Stimulated activated CD4-positive, alpha-beta T cell treated with anti-CD3 and anti-CD28 coated beads, Interleukin-1b, Interleukin-23, amount 100 ng/mL, for 1 hour (primary cell): ENCODE results near the gene STK38.
"Not testable (repeated sequence)": the region's sequence is repeated elsewhere in the genome, so short reads cannot be mapped to it uniquely, and the experiment has no call there.

Source experiments
- DNase-seq, 2 donors: peaks; one replicate each; pipeline ENCODE4 v3.0.0-alpha.2; 2020; ENCODE audit warnings: low read depth in 2 of 2

The STK38 gene

DNA sequence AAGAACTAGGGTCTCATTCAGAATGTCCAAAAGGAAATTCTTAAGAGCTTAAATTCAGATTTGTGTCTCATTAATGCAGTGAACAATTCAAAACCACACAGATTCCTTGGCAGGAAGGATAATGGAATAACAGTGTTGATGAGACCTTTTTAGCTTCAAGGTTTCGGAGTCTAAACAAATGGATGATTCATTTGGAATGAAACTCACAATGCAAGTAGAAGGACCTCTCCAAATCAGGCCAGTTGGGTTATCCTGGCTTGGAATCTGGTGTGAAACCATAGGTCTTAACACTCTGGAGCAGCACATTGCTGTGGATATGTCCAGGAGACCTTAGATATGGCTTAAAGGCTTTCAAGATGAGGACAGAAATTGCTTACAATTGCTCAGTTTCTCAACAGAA is 59.6 kb downstream of the STK38 start:
- no peak for DNase-seq

DNA sequence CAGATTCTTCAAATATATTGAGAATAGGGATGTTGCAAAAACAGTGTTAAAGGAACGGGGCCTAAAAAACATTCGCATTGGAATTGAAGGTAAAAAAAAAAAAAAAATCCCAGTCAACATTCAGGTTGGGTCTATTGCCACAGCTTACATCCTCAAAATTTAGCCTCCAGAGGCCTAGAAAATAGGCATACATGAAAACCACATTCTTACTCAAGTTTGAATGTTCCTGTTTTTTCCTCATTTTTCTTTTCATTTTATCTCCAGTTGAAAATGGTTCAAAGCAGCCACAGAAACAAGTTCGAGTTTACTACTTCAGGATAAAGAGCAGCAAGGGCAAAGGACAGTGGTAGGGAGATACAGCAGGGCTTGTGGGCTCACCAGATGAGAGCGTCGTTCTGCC is 62.5 kb downstream of the STK38 start:
- DNase-seq: no peak

DNA sequence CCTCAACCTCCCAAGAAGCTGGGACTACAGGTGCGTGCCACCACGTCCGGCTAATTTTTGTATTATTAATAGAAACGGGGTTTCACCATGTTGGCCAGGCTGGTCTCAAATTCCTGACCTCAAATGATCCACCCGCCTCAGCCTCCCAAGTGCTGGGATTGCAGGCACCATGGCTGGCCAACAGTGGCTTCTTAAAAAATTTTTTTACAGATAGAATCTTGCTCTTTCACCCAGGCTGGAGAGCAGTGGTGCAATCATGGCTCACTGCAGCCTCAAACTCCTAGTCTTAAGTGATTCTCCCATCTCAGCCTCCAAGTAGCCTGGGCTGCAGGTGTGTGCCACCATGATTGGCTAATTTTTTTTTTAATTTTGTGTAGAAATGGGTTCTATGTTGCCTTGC is 64.0 kb downstream of the STK38 start:
- not testable (repeated sequence) for DNase-seq

DNA sequence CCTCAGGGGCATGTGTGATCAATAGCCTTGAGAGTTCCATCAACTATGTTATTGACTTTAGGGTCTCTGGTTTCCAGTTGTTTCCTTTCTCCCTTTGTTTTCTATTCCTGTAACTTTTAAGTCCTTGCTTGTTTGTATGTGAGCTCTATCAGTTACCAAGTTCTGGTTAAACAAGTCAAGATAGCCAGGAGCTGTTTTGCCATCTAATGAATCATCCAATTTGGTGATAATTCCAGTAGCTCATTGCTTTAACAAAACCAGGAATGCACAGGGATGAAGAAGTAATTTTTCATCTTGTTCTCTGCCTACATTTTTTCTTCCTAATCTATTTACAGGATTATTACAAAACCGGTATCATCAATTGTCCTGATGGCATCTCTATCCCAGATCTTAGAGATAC is 68.0 kb downstream of the STK38 start:
- DNase-seq: no peak

DNA sequence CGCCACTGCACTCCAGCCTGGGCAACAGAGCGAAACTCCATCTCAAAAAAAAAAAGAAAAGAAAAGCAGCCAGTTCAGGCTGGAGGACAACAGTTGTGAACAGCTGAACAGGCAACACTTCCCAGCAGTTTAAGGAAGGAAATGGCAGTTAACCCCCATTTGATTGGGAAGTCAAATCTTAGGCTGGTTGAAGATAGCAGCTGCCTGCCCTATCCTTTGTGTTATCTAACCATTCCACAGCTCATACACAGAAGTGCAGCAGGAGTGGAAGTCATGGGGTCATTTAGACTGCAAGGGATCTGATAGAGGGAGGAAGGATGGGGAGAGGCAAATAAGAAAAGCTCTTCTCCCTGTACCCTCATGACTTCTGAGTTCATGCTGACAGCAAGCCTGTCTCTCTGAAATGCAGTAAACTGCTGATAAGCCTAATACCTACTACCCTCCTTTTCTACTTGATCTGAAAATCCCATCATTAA is 69.2 kb downstream of the STK38 start:
- DNase-seq: no peak

DNA sequence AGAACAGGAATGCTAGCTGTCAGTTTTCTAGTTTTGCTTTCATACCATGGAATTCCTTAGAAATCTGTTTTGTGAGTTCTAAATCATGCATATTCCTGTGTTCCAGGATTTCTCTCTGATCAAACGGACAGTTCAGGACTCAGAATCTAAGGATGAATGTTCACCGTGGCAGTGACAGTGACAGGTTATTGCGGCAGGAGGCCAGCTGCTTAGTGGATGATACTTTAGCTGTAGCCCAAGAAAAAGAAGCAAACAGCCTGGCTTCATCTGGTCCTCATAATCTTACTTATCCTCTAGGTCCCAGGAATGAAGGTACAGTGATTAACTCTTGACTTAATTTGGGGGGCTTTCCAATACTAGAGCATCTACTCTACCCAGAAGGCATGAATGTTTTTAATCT is 77.3 kb downstream of the STK38 start:
- DNase-seq: no peak

DNA sequence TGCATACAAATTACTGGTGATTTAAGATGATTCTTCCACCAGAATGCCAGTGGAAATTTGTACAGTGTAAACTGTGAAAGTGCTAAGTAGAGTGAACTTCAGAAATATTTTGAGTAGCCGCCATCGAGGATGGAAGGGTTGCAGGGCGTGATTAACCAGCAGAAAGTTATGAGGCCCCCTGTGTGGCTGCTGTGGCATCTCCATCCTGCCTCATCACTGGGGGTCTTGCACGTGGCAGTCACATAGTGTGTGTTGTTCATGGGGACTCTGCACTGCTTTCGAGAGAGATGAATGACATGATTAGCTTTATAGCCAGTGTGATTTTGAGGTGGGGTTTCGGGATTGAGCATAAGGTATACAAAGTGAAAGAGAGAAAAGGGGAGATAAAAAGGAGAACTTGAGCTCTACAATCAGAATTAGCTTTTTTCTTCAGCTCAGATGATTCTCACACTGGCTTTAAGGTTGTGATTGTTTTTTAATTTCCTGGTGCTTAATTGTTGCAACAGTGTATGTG is 78.1 kb downstream of the STK38 start:
- DNase-seq: no peak

DNA sequence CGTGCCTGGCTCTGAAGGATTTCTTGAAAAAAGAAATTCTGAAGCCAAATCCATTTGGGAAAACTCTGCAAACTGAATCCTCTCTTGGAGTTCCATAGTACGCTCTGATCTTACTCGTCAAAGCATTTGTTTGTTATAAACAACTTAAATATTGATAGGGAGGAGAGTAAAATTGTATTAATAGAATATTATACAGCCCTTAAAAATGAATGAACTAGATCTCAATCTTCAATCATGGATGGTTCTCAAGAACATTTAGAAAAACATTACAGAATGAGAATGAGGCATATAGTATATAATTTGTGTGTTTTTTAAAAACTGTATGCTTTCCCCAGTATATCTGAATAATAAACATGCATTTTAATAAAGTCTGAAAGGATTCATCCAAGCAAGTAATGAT is 79.7 kb downstream of the STK38 start:
- DNase-seq: no peak

DNA sequence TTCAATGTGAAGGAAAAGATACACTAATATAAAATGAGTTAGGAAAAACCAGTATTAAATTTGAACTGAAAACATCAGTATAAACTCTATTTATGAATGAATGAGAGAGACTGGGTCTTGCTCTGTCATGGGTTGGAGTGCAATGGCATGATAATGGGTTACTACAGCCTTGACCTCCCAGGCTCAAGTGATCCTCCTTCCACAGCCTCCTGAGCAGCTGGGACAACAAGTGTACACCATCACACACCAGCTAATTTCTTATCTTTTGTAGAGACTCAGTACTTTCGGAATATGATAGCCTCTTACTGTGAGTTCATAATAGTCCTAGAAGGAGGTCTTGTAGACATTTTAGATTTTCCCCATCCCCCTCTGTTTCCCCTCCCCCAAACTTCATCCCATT is 83.0 kb downstream of the STK38 start:
- no peak for DNase-seq

DNA sequence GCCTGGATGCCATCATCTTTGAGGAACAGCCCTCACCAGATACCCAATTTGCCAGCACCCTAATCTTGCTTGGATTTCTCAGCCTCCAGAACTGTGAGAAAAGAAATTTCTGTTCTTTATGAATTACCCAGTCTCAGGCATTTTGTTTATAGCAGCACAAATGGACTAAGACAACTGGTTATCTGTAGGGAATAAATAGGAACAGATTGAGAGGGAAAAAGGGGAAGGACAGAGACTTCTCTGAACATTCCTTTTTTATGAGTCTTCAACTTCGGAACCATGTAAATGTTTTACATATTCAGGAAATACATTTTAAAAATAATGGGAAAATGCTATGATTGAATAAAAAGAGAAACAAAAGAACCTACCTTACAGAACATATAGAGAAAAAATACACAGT is 83.6 kb downstream of the STK38 start:
- no peak for DNase-seq

DNA sequence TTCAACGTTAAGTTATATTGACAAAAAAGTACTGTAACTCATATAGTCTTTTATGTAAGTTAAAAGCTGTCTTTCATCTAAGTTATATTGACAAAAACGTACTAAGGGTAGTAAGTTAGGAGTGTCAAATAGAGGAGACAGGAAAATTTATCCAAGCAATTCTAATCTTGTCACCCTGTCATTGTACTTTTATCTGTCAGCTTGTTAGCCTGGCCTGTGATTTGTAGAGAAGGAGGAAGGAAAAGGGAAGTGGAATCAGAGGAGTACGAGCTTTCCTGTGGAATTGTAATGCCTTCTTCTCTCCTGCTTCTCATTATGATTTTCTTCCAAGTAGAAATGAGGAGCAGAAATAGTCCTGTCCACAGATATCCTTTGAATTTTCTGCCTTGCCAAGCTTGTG is 85.6 kb downstream of the STK38 start:
- DNase-seq: no peak

DNA sequence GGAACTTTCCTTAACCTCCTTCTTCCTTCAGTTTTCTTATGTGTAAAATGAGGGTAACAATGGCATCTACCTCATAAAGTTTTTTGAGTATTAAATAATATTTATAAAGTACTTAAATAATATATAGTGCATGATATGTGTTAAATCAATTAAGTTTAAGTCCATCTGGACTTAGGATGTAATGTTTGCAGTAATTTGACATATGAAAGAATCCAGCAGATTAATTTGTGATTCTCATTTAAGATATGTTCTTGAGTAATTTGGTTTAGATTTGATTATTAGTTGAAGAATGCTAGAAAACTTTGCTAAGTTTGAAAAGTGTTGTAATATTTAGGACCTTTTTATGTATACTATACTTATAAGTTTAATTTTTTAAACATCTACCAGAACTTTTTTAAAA is 86.4 kb downstream of the STK38 start:
- DNase-seq: no peak

DNA sequence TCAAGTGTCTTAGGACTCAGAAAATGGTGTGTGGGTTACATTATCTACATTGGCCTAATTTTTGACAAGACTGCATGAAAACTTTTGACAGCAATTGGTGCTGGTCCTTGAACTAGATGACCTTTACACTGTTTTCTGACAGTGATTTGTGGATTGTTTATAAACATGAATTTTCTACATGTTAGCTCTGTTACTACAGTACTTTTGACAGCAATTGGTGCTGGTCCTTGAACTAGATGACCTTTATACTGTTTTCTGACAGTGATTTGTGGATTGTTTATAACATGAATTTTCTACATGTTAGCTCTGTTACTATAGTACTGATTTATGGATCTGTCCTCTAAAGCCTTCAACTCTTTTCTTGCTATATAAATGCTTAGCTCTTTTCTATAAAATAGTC is 87.8 kb downstream of the STK38 start:
- DNase-seq: no peak

DNA sequence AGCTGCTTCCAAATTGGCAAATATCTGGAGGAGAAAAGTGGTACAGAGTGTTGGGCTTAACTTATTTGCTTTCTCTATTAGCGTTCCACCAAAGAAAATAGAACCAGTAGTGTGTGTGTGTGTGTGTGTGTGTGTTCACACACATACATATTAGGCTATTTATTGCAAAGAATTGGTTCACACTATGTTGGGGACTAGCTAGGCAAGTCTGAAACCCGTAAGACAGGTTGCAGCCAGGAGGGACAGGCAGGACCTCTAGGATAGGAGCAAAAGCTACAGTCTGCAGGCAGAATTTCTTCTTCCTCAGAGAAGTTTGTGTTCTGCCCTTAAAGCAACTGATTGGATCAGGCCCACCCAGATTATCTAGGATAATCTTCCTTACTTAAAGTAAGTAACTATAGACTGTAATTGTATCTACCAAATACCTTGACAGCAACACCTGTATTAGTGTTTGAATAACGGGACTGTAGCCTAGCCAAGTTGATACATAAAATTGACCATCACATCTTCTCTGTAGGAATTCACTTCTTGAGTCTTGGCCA is 91.7 kb downstream of the STK38 start:
- DNase-seq: no peak

DNA sequence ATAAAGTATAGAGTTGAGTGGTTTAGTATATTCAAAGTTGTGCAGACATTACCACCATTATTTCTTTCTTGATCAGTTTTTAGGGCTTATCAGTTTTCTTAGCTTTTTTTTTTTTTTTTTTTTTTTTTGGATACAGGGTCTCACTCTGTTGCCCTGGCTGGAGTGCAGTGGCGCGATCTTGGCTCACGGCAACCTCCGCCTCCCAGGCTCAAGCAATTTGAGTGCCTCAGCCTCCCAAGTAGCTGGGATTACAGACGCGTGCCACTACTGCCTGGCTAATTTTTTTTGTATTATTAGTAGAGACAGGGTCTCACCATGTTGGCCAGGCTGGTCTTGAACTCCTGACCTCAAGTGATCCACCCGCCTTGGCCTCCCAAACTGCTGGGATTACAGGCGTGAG is 94.4 kb downstream of the STK38 start:
- DNase-seq: not testable (repeated sequence)

DNA sequence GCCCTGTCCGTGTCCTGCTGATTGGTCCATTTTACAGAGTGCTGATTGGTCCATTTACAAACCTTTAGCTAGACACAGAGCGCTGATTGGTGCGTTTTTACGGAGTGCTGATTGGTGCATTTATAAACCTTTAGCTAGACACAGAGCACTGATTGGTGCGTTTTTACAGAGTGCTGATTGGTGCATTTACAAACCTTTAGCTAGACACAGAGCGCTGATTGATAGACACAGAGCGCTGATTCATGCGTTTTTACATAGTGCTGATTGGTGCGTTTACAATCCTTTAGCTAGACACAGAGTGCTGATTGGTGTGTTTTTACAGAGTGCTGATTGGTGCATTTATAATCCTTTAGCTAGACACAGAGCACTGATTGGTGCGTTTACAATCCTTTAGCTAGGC is 98.1 kb downstream of the STK38 start:
- not testable (repeated sequence) for DNase-seq

DNA sequence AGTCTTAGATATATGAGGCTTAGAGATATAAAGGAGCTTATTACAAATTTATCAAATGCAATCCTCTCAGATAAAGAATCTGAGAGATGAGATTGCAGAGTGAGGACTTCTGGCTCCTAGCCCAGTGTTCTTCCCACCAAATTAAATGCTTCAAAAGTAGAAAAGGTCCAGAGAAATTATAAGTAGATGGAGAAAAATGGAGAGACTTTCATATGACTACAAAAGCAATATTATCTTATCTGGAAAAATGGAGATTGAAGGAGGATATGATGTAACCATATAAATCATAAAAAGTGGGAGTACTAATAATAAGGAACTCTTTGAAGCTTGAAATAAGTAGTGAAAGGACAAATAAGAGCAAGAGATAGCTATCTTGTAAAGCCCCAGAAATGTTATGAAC is 101.7 kb downstream of the STK38 start:
- no peak for DNase-seq

DNA sequence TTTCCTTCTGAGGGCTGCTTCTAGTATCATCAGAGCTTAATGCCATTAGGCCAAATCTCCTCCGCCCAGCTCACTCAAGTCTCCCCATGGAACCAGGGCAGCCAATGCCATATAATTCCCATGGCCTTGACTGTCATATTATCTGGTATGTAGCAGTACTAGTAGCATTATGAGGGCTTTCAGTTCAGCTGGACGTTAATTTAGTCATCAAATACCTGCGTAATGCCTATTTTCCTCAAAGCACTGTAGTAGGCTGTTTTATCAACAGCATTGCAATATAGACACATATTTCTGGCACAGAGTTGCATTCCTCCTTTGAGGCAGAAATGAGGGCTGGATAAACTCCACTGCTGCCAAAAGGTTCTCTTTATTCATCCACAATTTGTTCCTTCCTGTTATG is 102.8 kb downstream of the STK38 start:
- no peak for DNase-seq
